Cardiac muscle cell (in vitro differentiated cells and primary cell): ENCODE data around the gene ZMYM4. TPM values are rescaled to one million over a fixed set of nuclear protein-coding genes. Genes with fewer than 3 reads are reported as not detected.

Source experiments
- DNase-seq, 2 donors: peaks; one replicate each; pipeline versions ENCODE4 v3.0.0 to v3.0.0-alpha.2; 2010 to 2017; ENCODE audit warnings: low read depth in 1 of 2, low spot score in 1 of 2
- H3K27ac ChIP-seq: fragments of 200-600 bp; sonication (generic); 2 replicates; pipeline ENCODE4 v1.5.1; 2016
- H3K27me3 ChIP-seq: fragments of 200-600 bp; sonication (generic); 2 replicates; pipeline ENCODE4 v1.6.0; 2016; ENCODE audit warnings: control low read depth
- H3K36me3 ChIP-seq: fragments of 200-600 bp; sonication (generic); 2 replicates; pipeline ENCODE4 v1.5.1; 2016; ENCODE audit warnings: control low read depth
- H3K4me1 ChIP-seq: fragments of 200-600 bp; sonication (generic); 2 replicates; pipeline ENCODE4 v1.8.1; 2017; ENCODE audit warnings: low read depth, mild to moderate bottlenecking, mixed run types
- H3K4me3 ChIP-seq: fragments of 200-600 bp; sonication (generic); 2 replicates; pipeline ENCODE4 v1.5.1; 2016; ENCODE audit warnings: mild to moderate bottlenecking
- H3K9me3 ChIP-seq: fragments of 200-600 bp; sonication (generic); 2 replicates; pipeline ENCODE4 v1.5.1; 2017; ENCODE audit warnings: low read depth, mild to moderate bottlenecking, control low read depth
- CTCF ChIP-seq: IDR thresholded peaks from 2 replicates; pipeline ENCODE4 v1.5.1; 2012; ENCODE audit warnings: low read depth, mild to moderate bottlenecking, low read length
- polyA plus RNA-seq: library from polyadenylated mRNA; unstranded; fragments of >200 nt; fragmentation: Nextera tagmentation; extraction: Ambion mirVana; gene quantifications from 2 replicates; pipeline ENCODE4 v1.2.1, GENCODE V29; 2016
- total RNA-seq: library from RNA; depleted of rRNA; stranded (reverse); fragments of >200 nt; gene quantifications from 2 replicates; pipeline ENCODE4 v1.2.3, GENCODE V29; 2016

Gene ZMYM4
- total and polyA plus RNA-seq, 2 experiments from 2014 or later = 27.9 to 34.8 TPM

- no peak overlapping the region for H3K4me3 ChIP-seq
Observed at GRCh38 chr1:35386959-35387358, 118.5 kb downstream of the ZMYM4 start.

GRCh38 chr1:35390600-35391494 lies 122.3 kb downstream of the ZMYM4 start:
- no peak for TF ChIP-seq CTCF
- Histone ChIP-seq H3K36me3 (peaks cover 61% of the 10 kb centered on the region), H3K4me1 (no peaks in the 10 kb centered on the region), H3K4me3 (no peak overlapping the region), H3K27ac (no peak overlapping the region), H3K9me3 (no peaks in the 10 kb centered on the region), H3K27me3 (no peaks in the 10 kb centered on the region)
- DNase-seq = no peak

More at GRCh38 chr1:35386959-35387358, 118.5 kb downstream of the ZMYM4 start:
- Histone ChIP-seq H3K4me1 (no peaks in the 10 kb centered on the region), H3K27ac (no peak overlapping the region), H3K9me3 (no peaks in the 10 kb centered on the region), H3K36me3 (peaks cover 30% of the 10 kb centered on the region), H3K27me3 (no peaks in the 10 kb centered on the region)
- no peak for TF ChIP-seq CTCF
- DNase-seq = no peak

- no peaks in the 10 kb centered on the region for H3K27me3 ChIP-seq
Observed at GRCh38 chr1:35394386-35394785, 125.9 kb downstream of the ZMYM4 start.

GRCh38 chr1:35398739-35399138 lies 130.2 kb downstream of the ZMYM4 start:
- TF ChIP-seq CTCF = no peak
- H3K9me3 ChIP-seq = no peaks in the 10 kb centered on the region
- H3K27me3 ChIP-seq = no peaks in the 10 kb centered on the region
- H3K4me3 ChIP-seq = no peak overlapping the region
- no peak for DNase-seq
- H3K4me1 ChIP-seq = no peaks in the 10 kb centered on the region
- peaks cover 71% of the 10 kb centered on the region for H3K36me3 ChIP-seq
- no peak overlapping the region for H3K27ac ChIP-seq

More at GRCh38 chr1:35394386-35394785, 125.9 kb downstream of the ZMYM4 start:
- Histone ChIP-seq H3K4me3 (no peak overlapping the region), H3K27ac (no peak overlapping the region), H3K4me1 (no peaks in the 10 kb centered on the region), H3K36me3 (peaks cover 66% of the 10 kb centered on the region), H3K9me3 (no peaks in the 10 kb centered on the region)
- TF ChIP-seq CTCF = no peak
- DNase-seq = no peak

- DNase-seq = no peak
- no peak overlapping the region for H3K27ac ChIP-seq
- H3K27me3 ChIP-seq = no peaks in the 10 kb centered on the region
- H3K4me1 ChIP-seq = no peaks in the 10 kb centered on the region
- H3K9me3 ChIP-seq = no peaks in the 10 kb centered on the region
- peaks cover 73% of the 10 kb centered on the region for H3K36me3 ChIP-seq
- no peak overlapping the region for H3K4me3 ChIP-seq
- no peak for TF ChIP-seq CTCF
Observed at GRCh38 chr1:35401049-35401448, 132.5 kb downstream of the ZMYM4 start.
